HepG2 (cell line): ENCODE results near the gene ERBB4. TPM values are rescaled to one million over a fixed set of nuclear protein-coding genes. Genes with fewer than 3 reads are reported as not detected.

Experiments
- ATAC-seq: fragments of 200-7000 bp; cut with Tn5 transposase; 3 replicates; pipeline ENCODE4 v1.9.1; 2020; ENCODE audit warnings: mild to moderate bottlenecking, moderate library complexity
- BruUV-seq: library from RNA; stranded (reverse); fragments of 400-500 nt; replicated peaks from 2 replicates; lab custom pipeline; 2021; lab: Mats Ljungman, UMichigan
- CTCF ChIA-PET: fragments of 300-600 bp; formaldehyde crosslinking; extraction: SDS; loops from one replicate; lab custom pipeline; 2021; ENCODE audit warnings: low total read pairs, inconsistent platforms, low intra/inter-chr PET ratio; lab: Yijun Ruan, JAX
- POLR2A ChIA-PET: fragments of 350-600 bp; sonication (Branson Sonifier 250); formaldehyde crosslinking; loops from one replicate; lab custom pipeline; 2020; ENCODE audit warnings: antibody characterized with exemption, inconsistent platforms; lab: Yijun Ruan, JAX
- DNase-seq: peaks from one replicate; pipeline ENCODE4 v3.0.0-alpha.2; 2015; ENCODE audit warnings: low spot score
- FAIRE-seq: peaks from 3 replicates; lab custom pipeline; 2011; peaks lifted over from hg19 to GRCh38; lab: Jason Lieb, UNC
- H2AFZ ChIP-seq: one replicate; pipeline ENCODE4 v1.6.1; 2011; ENCODE audit warnings: low read length, inconsistent platforms
- H3K27ac ChIP-seq: fragments of 300-600 bp; 3 replicates; pipeline ENCODE4 v1.8.0; 2011; ENCODE audit warnings: mixed run types, mild to moderate bottlenecking, mixed read lengths, low read length, inconsistent platforms; ENCODE audit not compliant: insufficient read depth; ENCODE audit errors: extremely low read length
- H3K27me3 ChIP-seq, 2 experiments: fragments of 200-600 bp in 1 of 2; 2 replicates in 1 of 2; 3 replicates in 1 of 2; pipeline versions ENCODE4 v1.6.0 to v1.8.0; 2011; ENCODE audit warnings: low read length in 2 of 2, mild to moderate bottlenecking in 2 of 2, moderate library complexity in 2 of 2, inconsistent platforms in 1 of 2; ENCODE audit not compliant: insufficient read depth in 2 of 2, control insufficient read depth in 1 of 2
- H3K36me3 ChIP-seq, 2 experiments: fragments of 200-600 bp in 1 of 2; replicated peaks in 1 of 2; 2 replicates in 1 of 2; 3 replicates in 1 of 2; pipeline versions ENCODE4 v1.5.1 to v1.8.0; 2011; ENCODE audit warnings: low read length in 2 of 2, inconsistent platforms in 1 of 2; ENCODE audit not compliant: insufficient read depth in 2 of 2, control insufficient read depth in 1 of 2
- H3K4me1 ChIP-seq: 2 replicates; pipeline ENCODE4 v1.5.1; 2012; ENCODE audit warnings: low read length, inconsistent platforms; ENCODE audit not compliant: insufficient read depth
- H3K4me2 ChIP-seq: 2 replicates; pipeline ENCODE4 v1.6.0; 2011; ENCODE audit warnings: low read depth, low read length, inconsistent platforms
- H3K4me3 ChIP-seq, 3 experiments: fragments of 200-600 bp in 1 of 3; sonication (generic), shearing (Covaris generic) in 1 of 3; replicated peaks in 1 of 3; 2 replicates each; pipeline ENCODE4 v1.5.1; 2011 to 2016; ENCODE audit warnings: low read length in 3 of 3, inconsistent platforms in 2 of 3, low read depth in 2 of 3, mild to moderate bottlenecking in 2 of 3, control low read depth in 1 of 3, mixed read lengths in 1 of 3; ENCODE audit not compliant: insufficient read depth in 1 of 3
- H3K79me2 ChIP-seq: one replicate; pipeline ENCODE4 v1.6.1; 2011; ENCODE audit warnings: low read length, inconsistent platforms; ENCODE audit not compliant: insufficient read depth
- H3K9ac ChIP-seq: 2 replicates; pipeline ENCODE4 v1.6.0; 2011; ENCODE audit warnings: mild to moderate bottlenecking, low read depth, low read length, inconsistent platforms; ENCODE audit not compliant: insufficient read depth
- H3K9me3 ChIP-seq: 2 replicates; pipeline ENCODE4 v1.5.1; 2012; ENCODE audit warnings: mild to moderate bottlenecking, low read length
- H4K20me1 ChIP-seq: 2 replicates; pipeline ENCODE4 v1.6.0; 2011; ENCODE audit warnings: inconsistent platforms, mild to moderate bottlenecking, low read length, moderate library complexity; ENCODE audit not compliant: insufficient read depth
- CHCHD3 ChIP-seq: sonication (generic); formaldehyde crosslinking; IDR thresholded peaks from 2 replicates; pipeline ENCODE4 v1.8.0; 2022; ENCODE audit warnings: mild to moderate bottlenecking, missing genetic modification reagents, moderate library complexity
- ELF1 ChIP-seq: sonication (generic); formaldehyde crosslinking; IDR thresholded peaks from 2 replicates; pipeline ENCODE4 v1.4.0; 2020; ENCODE audit warnings: missing genetic modification reagents
- ELF3 ChIP-seq: IDR thresholded peaks from 2 replicates; pipeline ENCODE4 v1.6.1; 2016; ENCODE audit warnings: missing genetic modification reagents, missing compliant biosample characterization
- ESRRA ChIP-seq: sonication (generic); formaldehyde crosslinking; IDR thresholded peaks from 2 replicates; pipeline ENCODE4 v1.5.1; 2020; ENCODE audit warnings: mild to moderate bottlenecking, low read depth, missing genetic modification reagents
- FOXA1 ChIP-seq, 2 experiments: fragments of 450-650 bp in 1 of 2; sonication (generic) in 1 of 2; formaldehyde crosslinking in 1 of 2; IDR thresholded peaks; 2 replicates each; pipeline versions ENCODE4 v1.4.0 to v1.6.1; 2016 to 2020; ENCODE audit warnings: missing genetic modification reagents in 1 of 2
- HBP1 ChIP-seq: IDR thresholded peaks from 2 replicates; pipeline ENCODE4 v1.6.1; 2016; ENCODE audit warnings: low read depth, control low read depth
- HNF1A ChIP-seq, 2 experiments: sonication (generic) in 1 of 2; formaldehyde crosslinking in 1 of 2; IDR thresholded peaks; 2 replicates each; pipeline versions ENCODE4 v1.4.0 to v1.6.1; 2016 to 2020; ENCODE audit warnings: borderline replicate concordance in 1 of 2, low read depth in 1 of 2, mild to moderate bottlenecking in 1 of 2, missing genetic modification reagents in 1 of 2
- MAF1 ChIP-seq: sonication (generic); formaldehyde crosslinking; IDR thresholded peaks from 2 replicates; pipeline ENCODE4 v1.5.0; 2020; ENCODE audit warnings: missing genetic modification reagents, borderline replicate concordance
- PRDM4 ChIP-seq: sonication (generic); formaldehyde crosslinking; IDR thresholded peaks from 2 replicates; pipeline ENCODE4 v1.9.0; 2021; ENCODE audit warnings: missing genetic modification reagents, borderline replicate concordance
- TCF7L2 ChIP-seq: IDR thresholded peaks from 2 replicates; pipeline ENCODE4 v1.6.1; 2011; ENCODE audit warnings: mild to moderate bottlenecking, low read depth, low read length, moderate library complexity
- ZNF282 ChIP-seq: fragments of 450-650 bp; IDR thresholded peaks from 2 replicates; pipeline ENCODE4 v1.6.1; 2018; ENCODE audit not compliant: partially characterized antibody
- ZNF296 ChIP-seq: sonication (generic); formaldehyde crosslinking; conservative IDR thresholded peaks from 2 replicates; pipeline ENCODE4 v1.5.0; 2020; ENCODE audit warnings: mild to moderate bottlenecking, missing genetic modification reagents
- ZNF337 ChIP-seq: sonication (generic); formaldehyde crosslinking; IDR thresholded peaks from 2 replicates; pipeline ENCODE4 v1.5.1; 2020; ENCODE audit warnings: missing genetic modification reagents, low read depth, mild to moderate bottlenecking, borderline replicate concordance
- ZNF574 ChIP-seq: sonication (generic); formaldehyde crosslinking; IDR thresholded peaks from 2 replicates; pipeline ENCODE4 v1.4.0; 2020; ENCODE audit warnings: missing genetic modification reagents
- WGBS: methylation state at CpG from one replicate; pipeline ENCODE4 v1.1.6; 2017; ENCODE audit warnings: low lambda C conversion rate; 5-methylcytosine and 5-hydroxymethylcytosine counted together
- in situ Hi-C: cut with HindIII; loops from 2 replicates; pipeline ENCODE4 v1.10.0; 2017; ENCODE audit warnings: low pct_unique_long_range_greater_than_20kb; ENCODE audit not compliant: extremely low pct_ligation_motif_present
- intact Hi-C: fragments of 100-400 bp; cut with micrococcal nuclease; formaldehyde crosslinking; loops from one replicate; pipeline ENCODE4 v1.10.0; 2022; ENCODE audit not compliant: unreplicated experiment
- polyA plus RNA-seq, 8 experiments: library from polyadenylated mRNA; depleted of rRNA in 3 of 8; stranded (reverse) in 7 of 8; unstranded in 1 of 8; fragments of >200 nt; fragmentation: Illumina TruSeq in 4 of 8; extraction: Trizol in 4 of 8; gene quantifications; 2 replicates each; pipeline versions ENCODE4 v1.2.1 to v1.2.3, GENCODE V29; 2011 to 2016; ENCODE audit warnings: low read depth in 4 of 8, missing spikeins in 1 of 8, mixed read lengths in 1 of 8; ENCODE audit not compliant: insufficient read depth in 1 of 8
- total RNA-seq, 5 experiments: library from RNA; depleted of rRNA; stranded (reverse); fragments of >200 nt; fragmentation: Illumina TruSeq; extraction: Trizol; gene quantifications; 2 replicates each; pipeline ENCODE4 v1.2.3, GENCODE V29; 2016; ENCODE audit warnings: low read depth in 1 of 5

The ERBB4 gene
- total and polyA plus RNA-seq, 2 of the 13 experiments (the other 11 are each of a cell fraction or from before 2014, with no cell fraction given), result not detected

DNA sequence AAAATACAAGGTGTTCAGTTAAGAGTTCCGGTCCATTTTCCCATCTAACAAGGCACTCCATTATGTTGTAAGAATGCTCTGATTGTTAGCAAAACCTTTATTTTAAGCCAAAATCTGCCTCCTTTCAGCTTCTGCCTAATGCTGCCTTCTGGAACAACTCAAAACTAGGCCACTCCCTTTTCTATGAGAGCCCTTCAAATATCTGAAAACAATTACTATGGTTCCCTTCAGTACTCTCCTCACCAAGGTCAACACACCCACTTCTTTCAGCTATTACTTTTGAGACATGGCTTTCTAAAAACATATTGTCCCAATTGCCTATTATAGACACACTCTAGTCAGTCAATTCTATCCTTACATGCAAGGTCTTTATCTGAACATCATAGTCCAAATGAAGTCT lies 429.4 kb downstream of the ERBB4 start:
- intact Hi-C loops (no loop called here), in situ Hi-C loops (no loop called here)
- Histone ChIP-seq H3K4me3 (no peak overlapping the region), H3K79me2 (no peaks in the 10 kb centered on the region), H3K4me2 (no peak overlapping the region), H3K27ac (no peak overlapping the region), H4K20me1 (no peaks in the 10 kb centered on the region; the same call in 1 of the 2 replicates), H2AFZ (no peak overlapping the region), H3K27me3 (no peaks in the 10 kb centered on the region), H3K36me3 (no peaks in the 10 kb centered on the region), H3K9ac (no peak overlapping the region), H3K4me1 (no peaks in the 10 kb centered on the region), H3K9me3 (peaks cover 16% of the 10 kb centered on the region; the same call in 1 of the 2 replicates)
- DNase-seq, result no peak
- ATAC-seq, result no peak
- ChIA-PET CTCF (no interaction called here), POLR2A (no interaction called here)
- WGBS, result 4% methylated on average over 1 of the region's 1 CpG
- FAIRE-seq, result no peak
- BruUV-seq, result no TSS peak
- no peak for TF ChIP-seq ZNF282
- no peak for TF ChIP-seq ZNF574
- no peak for TF ChIP-seq HNF1A (IDR thresholded peaks at IDR 0.05; ENCODE audit: low read depth)
- no peak for TF ChIP-seq HNF1A (CRISPR knock-in tag; IDR thresholded peaks at IDR 0.05; ENCODE audit: borderline replicate concordance)
- TF ChIP-seq ZNF337 (CRISPR knock-in tag), result no peak
- no peak for TF ChIP-seq TCF7L2
- TF ChIP-seq PRDM4, result no peak
- TF ChIP-seq ZNF296 (CRISPR knock-in tag), result no peak
- TF ChIP-seq ESRRA (CRISPR knock-in tag), result no peak
- TF ChIP-seq ELF1, result no peak
- TF ChIP-seq CHCHD3 (CRISPR knock-in tag), result no peak
- no peak for TF ChIP-seq ELF3 (CRISPR knock-in tag)
- TF ChIP-seq HBP1 (CRISPR knock-in tag), result no peak
- TF ChIP-seq FOXA1 (IDR thresholded peaks at IDR 0.05), result no peak
- TF ChIP-seq FOXA1 (CRISPR knock-in tag; IDR thresholded peaks at IDR 0.05), result no peak
- TF ChIP-seq MAF1 (CRISPR knock-in tag), result no peak
